Measurements from ENCODE around the gene TMEM8B. TPM values are rescaled to one million over a fixed set of nuclear protein-coding genes. Genes with fewer than 3 reads are reported as not detected.
"Not testable (repeated sequence)": the region's sequence is repeated elsewhere in the genome, so short reads cannot be mapped to it uniquely, and the experiment has no call there.

TMEM8B gene
- total RNA-seq, 1 donor from 2014 or later = 8.2 TPM

DNA sequence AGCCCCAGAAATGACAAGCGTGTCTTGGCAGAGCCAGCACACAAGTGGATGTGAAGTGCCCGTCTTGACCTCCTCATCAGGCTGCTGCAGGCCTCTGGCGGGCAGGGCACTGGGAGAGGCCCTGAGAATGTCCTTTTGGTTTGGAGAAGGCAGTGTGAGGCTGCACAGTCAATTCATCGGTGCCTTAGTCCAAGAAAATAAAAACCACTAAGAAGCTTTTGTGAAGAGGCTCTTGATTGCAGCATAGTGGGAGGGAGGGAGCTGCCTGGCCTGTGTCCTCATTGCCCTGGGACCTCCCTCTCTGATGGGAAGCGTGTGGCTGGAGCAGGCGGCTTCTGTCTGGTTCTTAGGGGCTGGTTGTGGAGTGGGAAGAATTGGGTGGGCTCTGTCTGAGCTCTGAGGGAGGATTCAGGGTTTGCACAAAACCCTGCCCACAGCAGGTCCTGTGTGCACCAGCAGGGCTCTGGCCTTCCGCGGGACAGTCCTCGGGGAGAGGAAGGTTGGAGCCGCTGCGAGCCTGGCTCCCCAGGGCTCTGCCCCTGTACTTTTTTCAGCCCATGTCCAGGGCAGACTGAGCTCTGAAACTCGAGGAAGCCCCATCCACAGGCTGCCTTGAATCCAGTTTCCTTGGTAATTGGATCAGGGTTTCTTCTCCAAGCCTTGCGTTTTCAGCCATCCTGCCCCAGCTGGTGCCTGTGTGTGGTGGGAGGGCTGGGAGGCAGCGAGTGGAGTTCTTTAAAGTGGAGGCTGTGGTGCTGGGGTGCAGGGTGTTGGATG lies 78.1 kb downstream of the TMEM8B start:
- DNase-seq = peak; percentile 77

DNA sequence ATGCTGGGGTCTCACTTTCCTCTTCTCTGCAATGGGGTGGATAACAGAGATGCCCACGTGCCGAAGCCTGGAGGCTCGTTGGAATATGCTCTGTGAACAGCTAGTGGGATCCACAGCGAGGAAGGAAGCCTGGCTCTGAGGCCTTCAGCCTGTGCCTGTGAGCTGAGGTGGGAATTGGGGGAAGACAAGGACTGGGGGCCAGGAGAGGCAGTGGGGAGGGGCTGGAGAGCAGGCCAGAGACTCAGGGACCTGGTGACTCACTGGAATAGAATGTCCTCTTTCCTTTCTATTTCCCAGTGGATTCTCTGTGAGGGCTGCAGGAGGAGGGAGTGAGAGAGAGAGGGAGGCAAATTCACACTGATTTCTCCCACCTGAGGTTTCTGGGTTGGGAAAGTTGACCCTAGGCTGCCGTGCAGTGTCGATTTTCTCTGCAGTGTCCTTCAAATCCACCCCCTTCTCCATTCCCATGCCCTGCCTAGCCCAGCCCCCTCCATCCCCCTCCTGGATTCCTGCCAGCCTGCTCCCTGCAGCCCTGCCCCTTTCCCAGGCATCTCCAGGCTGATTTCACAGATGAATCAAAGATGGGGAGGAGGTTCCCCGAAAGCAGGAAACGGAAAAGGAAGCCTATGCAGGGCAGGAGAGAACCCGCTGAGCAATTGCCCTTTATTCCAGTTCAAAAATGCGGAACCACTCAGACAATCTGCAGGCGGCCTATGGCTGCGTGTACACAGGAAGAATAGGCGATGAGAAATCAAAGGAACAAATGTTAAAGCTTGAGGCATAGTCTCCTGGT lies 78.9 kb downstream of the TMEM8B start:
- DNase-seq = peak; percentile 92

DNA sequence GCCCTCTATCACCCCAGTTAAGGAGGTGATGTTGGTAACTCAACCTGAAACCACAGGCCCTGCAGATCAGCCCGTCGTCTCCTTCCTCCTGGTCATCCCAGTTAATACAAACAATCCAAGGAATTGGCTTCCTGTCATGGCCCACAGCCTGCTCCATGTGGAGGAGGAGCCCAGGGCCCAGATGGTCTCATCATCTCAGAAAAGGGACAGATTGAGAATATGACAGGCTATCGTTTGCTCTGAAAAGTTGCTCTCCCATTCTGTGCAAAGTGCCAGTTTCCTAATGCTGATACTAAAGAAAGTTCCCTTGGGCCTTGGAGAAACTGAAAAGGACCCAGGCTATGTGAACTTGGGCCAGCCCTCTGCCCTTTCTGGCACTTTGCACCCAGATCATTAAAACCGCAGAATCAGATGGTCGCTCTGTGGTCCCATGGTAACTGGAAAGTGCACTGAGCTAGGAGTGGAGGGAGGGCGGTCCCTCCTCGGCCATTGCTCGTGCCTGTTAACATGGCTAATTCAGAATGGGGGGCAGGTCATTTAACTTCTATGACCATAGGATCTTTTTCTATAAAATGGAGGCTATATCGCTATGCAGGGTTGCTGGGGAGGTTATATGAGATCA lies 79.6 kb downstream of the TMEM8B start:
- peak; percentile 54 for DNase-seq

DNA sequence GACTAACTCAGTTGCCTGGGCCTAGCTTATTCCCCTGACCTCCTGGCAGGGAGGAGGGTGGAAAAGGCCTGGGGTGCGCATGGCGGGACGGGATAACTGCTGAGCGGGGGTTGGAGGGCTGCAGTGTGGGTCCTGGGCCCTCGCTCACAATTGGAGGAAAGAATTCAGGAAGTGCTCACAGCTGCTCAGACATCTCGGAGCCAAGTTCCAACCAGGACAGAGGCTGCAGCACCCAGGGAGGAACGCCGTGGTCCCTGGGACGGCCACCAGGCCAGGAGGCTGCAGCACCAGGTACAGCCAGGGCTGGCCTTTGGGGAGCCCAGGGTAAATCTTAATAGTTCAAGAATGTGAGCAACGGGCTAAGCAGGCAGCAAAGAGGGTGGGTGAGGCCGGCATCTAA lies 80.2 kb downstream of the TMEM8B start, which contains the start of gene SPAAR:
Gene SPAAR, plus strand, starts transcription at position 217 of the 400 bp plus-strand sequence. CDS start 974 bp downstream, outside the sequence.
- no peak for DNase-seq

DNA sequence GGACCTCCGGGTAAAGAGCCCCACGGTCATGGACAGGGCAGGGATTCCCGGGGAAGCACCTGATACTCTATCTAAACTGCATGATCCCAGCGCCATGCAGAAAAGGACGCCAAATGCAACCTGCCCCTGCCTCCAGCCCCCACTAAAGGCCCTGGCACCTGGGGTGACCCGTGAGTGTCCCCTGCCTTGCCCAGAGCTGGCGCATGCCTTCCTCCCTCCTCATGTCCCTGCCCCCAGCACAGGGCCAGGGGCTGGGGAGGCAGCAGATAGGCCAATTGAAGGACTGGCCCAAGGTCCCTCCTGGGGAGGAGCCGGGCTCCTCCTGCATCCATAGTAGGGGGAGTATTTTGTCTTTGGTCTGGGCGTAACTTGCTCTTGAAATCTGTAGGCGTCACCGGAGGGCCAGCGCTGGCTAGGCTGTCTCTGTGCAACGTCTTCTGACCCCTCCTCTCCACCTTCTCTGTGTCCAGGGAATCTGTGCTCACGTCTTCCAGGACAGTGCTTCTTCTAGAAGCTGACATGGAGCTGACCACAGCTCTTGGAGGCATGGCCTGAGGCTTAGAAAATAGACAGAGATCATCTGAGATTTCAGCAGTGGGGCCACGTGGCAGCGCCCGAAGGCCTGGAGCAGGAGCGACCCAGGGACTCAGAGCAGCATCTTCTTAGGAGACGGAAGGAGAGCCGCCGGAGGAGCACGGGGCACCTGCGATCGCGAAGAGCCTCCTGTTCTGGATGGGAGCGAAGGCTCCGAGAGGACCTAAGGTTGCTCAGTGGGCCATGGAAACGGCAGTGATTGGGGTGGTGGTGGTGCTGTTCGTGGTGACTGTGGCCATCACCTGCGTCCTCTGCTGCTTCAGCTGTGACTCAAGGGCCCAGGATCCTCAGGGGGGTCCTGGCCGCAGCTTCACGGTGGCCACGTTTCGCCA lies 80.9 kb downstream of the TMEM8B start:
- no peak for DNase-seq

DNA sequence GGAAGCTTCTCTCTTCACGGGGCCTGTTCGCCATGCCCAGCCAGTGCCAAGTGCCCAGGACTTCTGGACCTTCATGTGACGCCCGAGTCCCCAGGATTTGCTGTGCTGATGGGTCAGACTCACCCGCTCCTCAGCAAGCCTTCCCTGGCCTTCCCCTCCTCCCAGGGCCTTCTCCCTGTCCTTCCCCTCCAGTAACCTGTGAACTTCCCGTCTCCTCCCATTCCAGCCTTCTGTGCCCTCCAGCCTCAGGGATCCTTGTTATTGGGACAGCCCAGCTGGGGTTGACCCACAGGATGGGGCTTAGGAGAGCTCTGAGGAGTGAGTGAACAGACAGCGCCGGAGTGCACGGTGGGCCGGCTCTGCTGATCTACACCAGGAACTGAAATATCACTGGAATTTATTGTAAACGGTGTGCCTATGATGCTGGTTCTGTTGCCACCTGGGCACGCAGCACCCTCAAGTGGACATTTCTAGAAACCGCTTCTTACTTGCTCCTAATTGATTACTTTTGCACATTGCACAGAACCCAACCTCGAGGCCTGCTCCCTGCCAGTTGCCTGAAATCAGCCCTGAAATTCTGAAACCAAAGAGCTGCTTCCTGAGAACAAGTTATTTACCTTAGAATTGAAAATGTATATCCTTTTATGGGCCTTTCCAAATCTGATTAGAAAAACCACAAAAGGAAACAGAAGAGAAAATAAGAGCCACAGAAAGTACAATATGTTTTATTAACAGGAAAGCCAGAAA lies 81.8 kb downstream of the TMEM8B start:
- DNase-seq = no peak

DNA sequence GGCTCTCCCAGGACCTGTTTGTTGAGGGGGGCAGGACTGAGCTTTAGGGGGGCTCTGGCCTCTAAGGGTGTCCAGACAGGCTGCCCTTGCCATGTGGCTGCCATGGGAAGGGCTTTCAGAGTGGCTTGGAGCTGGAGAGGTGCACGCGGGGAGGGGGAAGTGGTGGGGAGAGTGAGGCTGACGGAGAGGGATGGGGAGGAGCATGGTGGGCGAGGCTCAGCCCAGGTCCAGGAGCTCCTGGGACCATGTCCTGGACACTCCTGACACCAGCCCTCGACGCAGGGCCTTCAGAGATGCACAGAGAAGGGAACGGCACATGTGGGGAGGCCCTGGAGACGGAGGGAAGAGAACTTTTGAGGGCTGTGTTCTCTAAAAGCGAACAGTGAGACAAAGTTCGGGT lies 82.7 kb downstream of the TMEM8B start:
- no peak for DNase-seq

DNA sequence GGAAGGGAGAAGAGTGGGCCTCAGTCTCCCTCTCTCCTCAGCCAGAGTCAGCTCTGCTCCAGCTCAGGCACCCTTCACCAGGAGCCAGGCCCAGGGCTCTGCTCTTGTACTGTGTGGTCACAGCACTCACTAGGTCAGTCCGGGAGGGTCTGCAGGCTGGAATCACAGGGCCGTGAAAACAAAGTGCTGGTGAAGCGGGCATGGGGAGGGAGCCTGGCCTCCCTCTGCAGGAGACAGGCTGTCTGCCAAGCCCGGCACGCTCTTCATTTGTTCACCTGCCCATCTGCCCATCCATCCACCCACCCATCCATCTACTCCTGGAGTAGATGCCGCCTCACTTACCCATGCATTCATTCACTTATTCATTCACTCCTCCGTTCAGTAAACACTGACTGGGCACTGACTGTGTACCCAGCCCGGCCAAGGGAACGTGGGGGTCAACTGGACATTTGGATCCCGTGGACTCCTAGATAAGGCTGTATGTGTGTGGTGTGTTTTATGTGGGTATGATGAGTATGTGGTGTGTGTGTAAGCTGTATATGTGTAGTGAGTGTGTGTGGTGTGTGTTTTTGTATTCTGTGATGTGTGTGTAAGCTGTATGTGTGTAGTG lies 83.9 kb downstream of the TMEM8B start:
- DNase-seq = no peak

DNA sequence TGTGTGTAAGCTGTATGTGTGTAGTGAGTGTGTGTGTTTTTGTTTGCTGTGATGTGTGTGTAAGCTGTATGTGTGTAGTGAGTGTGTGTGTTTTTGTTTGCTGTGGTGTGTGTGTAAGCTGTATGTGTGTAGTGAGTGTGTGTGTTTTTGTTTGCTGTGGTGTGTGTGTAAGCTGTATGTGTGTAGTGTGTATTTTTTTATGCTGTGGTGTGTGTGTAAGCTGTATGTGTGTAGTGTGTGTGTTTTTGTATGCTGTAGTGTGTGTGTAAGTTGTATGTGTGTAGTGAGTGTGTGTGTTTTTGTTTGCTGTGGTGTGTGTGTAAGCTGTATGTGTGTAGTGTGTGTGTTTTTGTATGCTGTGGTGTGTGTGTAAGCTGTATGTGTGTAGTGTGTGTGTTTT lies 84.4 kb downstream of the TMEM8B start:
- DNase-seq = not testable (repeated sequence)

DNA sequence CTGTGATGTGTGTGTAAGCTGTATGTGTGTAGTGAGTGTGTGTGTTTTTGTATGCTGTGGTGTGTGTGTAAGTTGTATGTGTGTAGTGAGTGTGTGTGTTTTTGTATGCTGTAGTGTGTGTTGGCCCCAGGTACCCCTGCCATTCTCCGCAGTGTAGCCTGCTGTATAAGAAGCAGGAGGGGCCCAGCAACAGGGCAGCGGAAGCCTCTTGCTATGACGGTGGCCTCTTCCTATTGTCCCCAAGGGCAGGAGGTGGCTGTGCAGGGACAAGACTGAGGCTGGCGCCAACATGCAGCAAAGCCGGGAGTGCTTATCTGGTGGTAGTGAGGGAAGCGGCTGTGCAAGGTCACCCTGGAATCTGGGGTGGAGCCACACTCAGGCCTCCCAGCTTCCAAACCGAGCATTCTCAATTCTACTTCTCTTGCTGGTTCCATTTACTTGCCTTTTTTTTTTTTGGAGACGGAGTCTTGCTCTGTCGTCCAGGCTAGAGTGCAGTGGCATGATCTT lies 85.3 kb downstream of the TMEM8B start:
- DNase-seq = peak; percentile 66

Small RNA genes lying within 50 kb of the gene (small RNA-seq; reads per million reads assigned to genes)
- 0.05 reads per million for gene HINT2 (ENCODE audit: low replicate concordance)

Other genes starting within 250 kb of the TMEM8B start
- 15.8 TPM for gene TESK1, start 224.0 kb upstream of the TMEM8B start, total RNA-seq
- 1.7 TPM for gene CD72, start 210.8 kb upstream of the TMEM8B start, total RNA-seq
- not detected for gene SIT1, start 178.3 kb upstream of the TMEM8B start, total RNA-seq
- gene RMRP, start 171.2 kb upstream of the TMEM8B start, total RNA-seq = 2,887 TPM
- gene CCDC107, start 170.9 kb upstream of the TMEM8B start, total RNA-seq = 16.9 TPM
- gene ARHGEF39, start 164.0 kb upstream of the TMEM8B start, total RNA-seq = 1.0 TPM
- gene CA9, start 155.3 kb upstream of the TMEM8B start, total RNA-seq = 0.82 TPM
- 3,889 TPM for gene TPM2, start 139.3 kb upstream of the TMEM8B start, total RNA-seq
- 210 TPM for gene TLN1, start 97.0 kb upstream of the TMEM8B start, total RNA-seq
- gene CREB3, start 96.6 kb upstream of the TMEM8B start, total RNA-seq = 20.3 TPM
- gene GBA2, start 80.0 kb upstream of the TMEM8B start, total RNA-seq = 43.6 TPM
- 16.7 TPM for gene RGP1, start 79.9 kb upstream of the TMEM8B start, total RNA-seq
- not detected for gene MSMP, start 75.0 kb upstream of the TMEM8B start, total RNA-seq
- 24.5 TPM for gene NPR2, start 37.6 kb upstream of the TMEM8B start, total RNA-seq
- 3.7 TPM for gene SPAG8, start 17.0 kb upstream of the TMEM8B start, total RNA-seq
- gene HINT2, start 14.2 kb upstream of the TMEM8B start, total RNA-seq = 18.1 TPM
- gene FAM221B, start 496 bp upstream of the TMEM8B start, total RNA-seq = not detected
- not detected for gene OR13J1, start 41.2 kb downstream of the TMEM8B start, total RNA-seq
- not detected for gene HRCT1, start 77.0 kb downstream of the TMEM8B start, total RNA-seq
- gene SPAAR, start 80.3 kb downstream of the TMEM8B start, total RNA-seq = 1.8 TPM
- not detected for gene OR2S2, start 128.9 kb downstream of the TMEM8B start, total RNA-seq
- gene RECK, start 207.7 kb downstream of the TMEM8B start, total RNA-seq = 22.9 TPM

Data from tongue (tissue), 3 donors.